ENCODE results near the gene COQ10A. TPM values are rescaled to one million over a fixed set of nuclear protein-coding genes. Genes with fewer than 3 reads are reported as not detected.
"Not testable (repeated sequence)": the region's sequence is repeated elsewhere in the genome, so short reads cannot be mapped to it uniquely, and the experiment has no call there.

The COQ10A gene
- polyA plus RNA-seq, 1 of the 3 experiments (the other 2 are of a cell fraction): 42.2 TPM

DNA sequence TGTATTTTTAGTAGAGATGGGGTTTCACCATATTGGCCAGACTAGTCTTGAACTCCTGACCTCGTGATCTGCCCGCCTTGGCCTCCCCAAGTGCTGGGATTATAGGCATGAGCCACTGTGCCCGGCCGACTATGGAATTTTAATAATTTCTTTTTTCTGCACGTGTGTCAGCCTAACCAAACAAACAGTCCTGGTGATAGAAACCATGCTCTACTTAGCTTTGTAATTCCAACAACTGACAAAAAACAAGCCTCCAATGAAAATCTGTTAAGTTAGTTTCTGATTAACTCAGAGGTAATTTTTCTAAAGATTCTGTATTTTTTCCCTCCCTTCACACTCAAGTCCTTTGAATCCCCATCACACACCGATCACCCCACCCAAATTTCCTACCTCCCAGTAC is 15.3 kb downstream of the COQ10A start:
- CTCF ChIA-PET: interaction anchor here (2.2 kb wide), 1 partner anchor 92 kb away, joined by 6 read pairs; the partner anchor contains the start of gene SMARCC2
- Histone ChIP-seq H3K9me3 (no peaks in the 10 kb centered on the region), H3K36me3 (replicated peaks in 1 of 2; ENCODE audit: control insufficient read depth in 1 of 2, insufficient read depth in 2 of 2, low read length in 1 of 2) (peaks cover 44 to 74% of the 10 kb centered on the region in 2 experiments), H3F3A (replicated peaks; ENCODE audit: insufficient read depth) (peaks cover 13% of the 10 kb centered on the region), H3K79me2 (ENCODE audit: insufficient read depth) (peaks cover 20% of the 10 kb centered on the region; the same call in 1 of the 2 replicates), H3K9ac (no peak overlapping the region), H4K20me1 (ENCODE audit: insufficient read depth) (no peaks in the 10 kb centered on the region), H3K4me3 (ENCODE audit: low read depth in 2 of 2, low read length in 1 of 2) (no peak overlapping the region), H3K27ac (ENCODE audit: low read depth in 2 of 2, low read length in 1 of 2) (no peak overlapping the region), H3K9me2 (no peaks in the 10 kb centered on the region), H3K4me2 (no peak overlapping the region), H2AFZ (ENCODE audit: low read depth) (no peak overlapping the region), H3K4me1 (ENCODE audit: control insufficient read depth in 1 of 2, insufficient read depth in 2 of 2, low read depth in 1 of 2, low read length in 1 of 2) (no peaks in the 10 kb centered on the region), H3K27me3 (ENCODE audit: insufficient read depth) (no peaks in the 10 kb centered on the region)
- 90% methylated on average over 6 of the region's 6 CpGs for whole genome bisulfite sequencing (ENCODE audit: low lambda C conversion rate)
- DNase-seq: no peak
- TF ChIP-seq, protein P1, sequence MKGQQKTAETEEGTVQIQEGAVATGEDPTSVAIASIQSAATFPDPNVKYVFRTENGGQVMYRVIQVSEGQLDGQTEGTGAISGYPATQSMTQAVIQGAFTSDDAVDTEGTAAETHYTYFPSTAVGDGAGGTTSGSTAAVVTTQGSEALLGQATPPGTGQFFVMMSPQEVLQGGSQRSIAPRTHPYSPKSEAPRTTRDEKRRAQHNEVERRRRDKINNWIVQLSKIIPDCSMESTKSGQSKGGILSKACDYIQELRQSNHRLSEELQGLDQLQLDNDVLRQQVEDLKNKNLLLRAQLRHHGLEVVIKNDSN (IDR thresholded peaks at IDR 0.05; ENCODE audit: borderline replicate concordance, low read depth): no peak
- TF ChIP-seq, protein P2, sequence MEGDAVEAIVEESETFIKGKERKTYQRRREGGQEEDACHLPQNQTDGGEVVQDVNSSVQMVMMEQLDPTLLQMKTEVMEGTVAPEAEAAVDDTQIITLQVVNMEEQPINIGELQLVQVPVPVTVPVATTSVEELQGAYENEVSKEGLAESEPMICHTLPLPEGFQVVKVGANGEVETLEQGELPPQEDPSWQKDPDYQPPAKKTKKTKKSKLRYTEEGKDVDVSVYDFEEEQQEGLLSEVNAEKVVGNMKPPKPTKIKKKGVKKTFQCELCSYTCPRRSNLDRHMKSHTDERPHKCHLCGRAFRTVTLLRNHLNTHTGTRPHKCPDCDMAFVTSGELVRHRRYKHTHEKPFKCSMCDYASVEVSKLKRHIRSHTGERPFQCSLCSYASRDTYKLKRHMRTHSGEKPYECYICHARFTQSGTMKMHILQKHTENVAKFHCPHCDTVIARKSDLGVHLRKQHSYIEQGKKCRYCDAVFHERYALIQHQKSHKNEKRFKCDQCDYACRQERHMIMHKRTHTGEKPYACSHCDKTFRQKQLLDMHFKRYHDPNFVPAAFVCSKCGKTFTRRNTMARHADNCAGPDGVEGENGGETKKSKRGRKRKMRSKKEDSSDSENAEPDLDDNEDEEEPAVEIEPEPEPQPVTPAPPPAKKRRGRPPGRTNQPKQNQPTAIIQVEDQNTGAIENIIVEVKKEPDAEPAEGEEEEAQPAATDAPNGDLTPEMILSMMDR (IDR thresholded peaks at IDR 0.05): no peak
- TF ChIP-seq YY1 (IDR thresholded peaks at IDR 0.05; ENCODE audit: low read depth): no peak
- TF ChIP-seq FOXJ3 (CRISPR knock-in tag; IDR thresholded peaks at IDR 0.05): no peak
- TF ChIP-seq FOSL2 (IDR thresholded peaks at IDR 0.05; ENCODE audit: borderline replicate concordance, low read depth): no peak
- TF ChIP-seq FOXM1 (IDR thresholded peaks at IDR 0.05; ENCODE audit: low read depth): no peak
- TF ChIP-seq GABPA (IDR thresholded peaks at IDR 0.05; ENCODE audit: low read depth): no peak
- TF ChIP-seq TAF1 (IDR thresholded peaks at IDR 0.05; ENCODE audit: borderline replicate concordance, low read depth, low read length): no peak
- POLR2A ChIA-PET: no interaction called here

DNA sequence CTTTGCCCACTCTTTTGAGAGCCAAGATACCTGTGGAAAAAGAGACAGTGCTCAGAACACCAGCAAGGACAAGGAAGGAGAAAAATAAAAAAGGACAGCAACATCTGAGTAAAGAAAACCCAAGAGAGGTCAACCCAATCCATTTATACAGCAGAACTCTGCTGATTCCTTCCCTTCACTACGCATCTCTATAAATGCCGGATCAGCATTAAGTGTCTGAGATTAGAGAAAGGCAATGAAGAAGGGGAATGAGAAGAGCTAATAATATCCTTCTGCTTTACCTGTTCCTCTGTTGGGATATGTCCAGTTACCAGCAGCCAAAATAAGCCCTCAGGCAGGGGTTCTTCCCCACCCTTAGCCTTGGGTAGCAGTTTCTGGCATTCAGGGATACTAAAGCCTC is 15.8 kb downstream of the COQ10A start:
- Histone ChIP-seq H3K27me3 (ENCODE audit: insufficient read depth) (no peaks in the 10 kb centered on the region), H3K79me2 (ENCODE audit: insufficient read depth) (peaks cover 21% of the 10 kb centered on the region), H4K20me1 (ENCODE audit: insufficient read depth) (no peaks in the 10 kb centered on the region), H3K27ac (ENCODE audit: low read depth in 2 of 2, low read length in 1 of 2) (no peak overlapping the region), H3K9me2 (no peaks in the 10 kb centered on the region), H3K9me3 (no peaks in the 10 kb centered on the region), H3F3A (replicated peaks; ENCODE audit: insufficient read depth) (peaks cover 16% of the 10 kb centered on the region), H3K4me3 (ENCODE audit: low read depth in 2 of 2, low read length in 1 of 2) (no peak overlapping the region), H3K4me2 (no peak overlapping the region), H3K36me3 (replicated peaks in 1 of 2; ENCODE audit: control insufficient read depth in 1 of 2, insufficient read depth in 2 of 2, low read length in 1 of 2) (peaks cover 44 to 72% of the 10 kb centered on the region in 2 experiments), H3K9ac (no peak overlapping the region), H3K4me1 (ENCODE audit: control insufficient read depth in 1 of 2, insufficient read depth in 2 of 2, low read depth in 1 of 2, low read length in 1 of 2) (no peaks in the 10 kb centered on the region), H2AFZ (ENCODE audit: low read depth) (no peak overlapping the region)
- 100% methylated on average over 2 of the region's 2 CpGs for WGBS (ENCODE audit: low lambda C conversion rate)
- TF ChIP-seq MXI1 (IDR thresholded peaks at IDR 0.05; ENCODE audit: low read depth, low read length) (no peak), RAD21 (IDR thresholded peaks at IDR 0.05; ENCODE audit: low read length) (no peak), TCF12 (IDR thresholded peaks at IDR 0.05) (no peak), FOXM1 (IDR thresholded peaks at IDR 0.05; ENCODE audit: low read depth) (no peak), SMC3 (IDR thresholded peaks at IDR 0.05; ENCODE audit: low read depth, low read length) (no peak), CHD2 (IDR thresholded peaks at IDR 0.05; ENCODE audit: low read length, partially characterized antibody) (no peak), NFIC (IDR thresholded peaks at IDR 0.05; ENCODE audit: borderline replicate concordance) (no peak), FOSL2 (IDR thresholded peaks at IDR 0.05; ENCODE audit: borderline replicate concordance, low read depth) (no peak), EZH2phosphoT487 (IDR thresholded peaks at IDR 0.05; ENCODE audit: borderline replicate concordance, low read depth) (no peak), EP300 (IDR thresholded peaks at IDR 0.05; ENCODE audit: borderline replicate concordance in 1 of 2, low read depth in 1 of 2, low read length in 1 of 2) (no peak), RXRA (IDR thresholded peaks at IDR 0.05; ENCODE audit: borderline replicate concordance, low read depth) (no peak), POLR2AphosphoS5 (IDR thresholded peaks at IDR 0.05; ENCODE audit: low read depth, low read length) (no peak), TEAD4 (IDR thresholded peaks at IDR 0.05; ENCODE audit: borderline replicate concordance, insufficient read depth) (no peak)
- DNase-seq: no peak
- ChIA-PET POLR2A (no interaction called here), CTCF (interaction anchor here (0.6 to 2.2 kb wide), 3 partner anchors 26 to 356 kb away, joined by 3 to 6 read pairs (median 3); partner anchors contain the start of gene SMARCC2)

DNA sequence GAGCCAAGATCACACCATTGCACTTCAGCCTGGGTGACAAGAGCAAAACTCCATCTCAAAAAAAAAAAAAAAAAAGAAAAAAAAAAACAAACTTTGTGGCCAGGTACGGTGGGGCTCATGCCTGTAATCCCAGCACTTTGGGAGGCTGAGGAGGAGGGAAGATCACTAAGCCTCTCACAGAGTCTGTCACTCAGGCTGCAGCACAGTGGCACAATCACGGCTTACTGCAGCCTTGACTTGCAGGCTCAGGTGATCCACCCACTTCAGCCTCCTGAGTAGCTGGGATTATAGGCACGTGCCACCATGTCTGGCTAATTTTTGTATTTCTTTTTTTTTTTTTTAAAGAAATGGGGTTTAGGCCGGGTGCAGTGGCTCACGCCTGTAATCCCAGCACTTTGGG is 17.5 kb downstream of the COQ10A start:
- not testable (repeated sequence) for H4K20me1 ChIP-seq (ENCODE audit: insufficient read depth); H3K4me3 ChIP-seq (ENCODE audit: low read depth in 2 of 2, low read length in 1 of 2); H3K27me3 ChIP-seq (ENCODE audit: insufficient read depth); H3K9ac ChIP-seq; H3K4me1 ChIP-seq (ENCODE audit: control insufficient read depth in 1 of 2, insufficient read depth in 2 of 2, low read depth in 1 of 2, low read length in 1 of 2); DNase-seq; H3K9me2 ChIP-seq; H3K4me2 ChIP-seq; H2AFZ ChIP-seq (ENCODE audit: low read depth); H3K9me3 ChIP-seq; H3K27ac ChIP-seq (ENCODE audit: low read depth in 2 of 2, low read length in 1 of 2)
- ChIA-PET POLR2A (interaction anchor here (0.7 kb wide), 2 partner anchors 18 to 142 kb away, joined by 4 read pairs; no protein-coding TSS in a partner anchor), CTCF (interaction anchor here (1.5 to 2.2 kb wide), 2 partner anchors 95 to 180 kb away, joined by 3 to 6 read pairs; partner anchors contain the start of gene SMARCC2)
- H3K79me2 ChIP-seq (ENCODE audit: insufficient read depth): peaks cover 34% of the 10 kb centered on the region
- H3F3A ChIP-seq (replicated peaks; ENCODE audit: insufficient read depth): peaks cover 23% of the 10 kb centered on the region
- peaks cover 40 to 56% of the 10 kb centered on the region in 2 experiments for H3K36me3 ChIP-seq (replicated peaks in 1 of 2; ENCODE audit: control insufficient read depth in 1 of 2, insufficient read depth in 2 of 2, low read length in 1 of 2)
- 91% methylated on average over 5 of the region's 5 CpGs for WGBS (ENCODE audit: low lambda C conversion rate)
